HepG2 (cell line): ENCODE results near the gene PSMG3. TPM values are rescaled to one million over a fixed set of nuclear protein-coding genes. Genes with fewer than 3 reads are reported as not detected.
A peak's percentile ranks its signal among the peaks of the same experiment; 100 is the strongest.

Experiments used
- DNMT3B ChIP-seq: conservative IDR thresholded peaks from 2 replicates; pipeline ENCODE4 v1.6.1; 2016; ENCODE audit warnings: missing biosample characterization, control low read depth
- DPF2 ChIP-seq: sonication (generic); formaldehyde crosslinking; IDR thresholded peaks from 2 replicates; pipeline ENCODE4 v1.4.0; 2020; ENCODE audit warnings: mild to moderate bottlenecking, low read depth, missing genetic modification reagents, borderline replicate concordance
- ELF3 ChIP-seq: IDR thresholded peaks from 2 replicates; pipeline ENCODE4 v1.6.1; 2016; ENCODE audit warnings: missing genetic modification reagents, missing compliant biosample characterization
- GLI4 ChIP-seq: sonication (generic); formaldehyde crosslinking; IDR thresholded peaks from 2 replicates; pipeline ENCODE4 v1.5.1; 2020; ENCODE audit warnings: missing genetic modification reagents, mild to moderate bottlenecking, moderate library complexity, borderline replicate concordance
- HNF4A ChIP-seq: sonication (generic); formaldehyde crosslinking; IDR thresholded peaks from 2 replicates; pipeline ENCODE4 v1.4.0; 2020; ENCODE audit warnings: missing genetic modification reagents
- NR2F2 ChIP-seq: IDR thresholded peaks from 2 replicates; pipeline ENCODE4 v1.6.1; 2012; ENCODE audit warnings: low read depth, inconsistent platforms, borderline replicate concordance
- PHF8 ChIP-seq: sonication (generic); formaldehyde crosslinking; IDR thresholded peaks from 2 replicates; pipeline ENCODE4 v1.5.0; 2020; ENCODE audit warnings: missing genetic modification reagents
- POLR2AphosphoS5 ChIP-seq: IDR thresholded peaks from 2 replicates; pipeline ENCODE4 v1.6.1; 2012; ENCODE audit warnings: low read depth, low read length
- SALL2 ChIP-seq: sonication (generic); formaldehyde crosslinking; IDR thresholded peaks from 2 replicates; pipeline ENCODE4 v1.8.1; 2023; ENCODE audit warnings: mild to moderate bottlenecking, missing genetic modification reagents, inconsistent platforms
- TP53 ChIP-seq: sonication (generic); formaldehyde crosslinking; conservative IDR thresholded peaks from 2 replicates; pipeline ENCODE4 v1.4.0; 2020; ENCODE audit warnings: missing genetic modification reagents
- ZNF136 ChIP-seq: sonication (generic); formaldehyde crosslinking; IDR thresholded peaks from 2 replicates; pipeline ENCODE4 v1.8.1; 2022; ENCODE audit warnings: low read depth, mild to moderate bottlenecking, moderate library complexity, missing genetic modification reagents
- ZNF44 ChIP-seq: sonication (generic); formaldehyde crosslinking; IDR thresholded peaks from 2 replicates; pipeline ENCODE4 v1.5.1; 2020; ENCODE audit warnings: mild to moderate bottlenecking, missing genetic modification reagents
- ZNF543 ChIP-seq: sonication (generic); formaldehyde crosslinking; IDR thresholded peaks from 2 replicates; pipeline ENCODE4 v1.4.0; 2020; ENCODE audit warnings: mild to moderate bottlenecking, missing genetic modification reagents
- ZNF703 ChIP-seq: sonication (generic); formaldehyde crosslinking; IDR thresholded peaks from 2 replicates; pipeline ENCODE4 v1.5.1; 2020; ENCODE audit warnings: missing genetic modification reagents, mild to moderate bottlenecking, moderate library complexity, borderline replicate concordance
- ZNF749 ChIP-seq: sonication (generic); formaldehyde crosslinking; IDR thresholded peaks from 2 replicates; pipeline ENCODE4 v1.8.0; 2022; ENCODE audit warnings: mild to moderate bottlenecking, missing genetic modification reagents, moderate library complexity, borderline replicate concordance
- ZNF775 ChIP-seq: sonication (generic); formaldehyde crosslinking; IDR thresholded peaks from 2 replicates; pipeline ENCODE4 v1.4.0; 2020; ENCODE audit warnings: missing genetic modification reagents, mild to moderate bottlenecking, moderate library complexity, borderline replicate concordance
- ZNF780A ChIP-seq: sonication (generic); formaldehyde crosslinking; IDR thresholded peaks from 2 replicates; pipeline ENCODE4 v1.8.0; 2022; ENCODE audit warnings: mild to moderate bottlenecking, missing genetic modification reagents, moderate library complexity
- polyA plus RNA-seq, 8 experiments: library from polyadenylated mRNA; depleted of rRNA in 3 of 8; stranded (reverse) in 7 of 8; unstranded in 1 of 8; fragments of >200 nt; fragmentation: Illumina TruSeq in 4 of 8; extraction: Trizol in 4 of 8; gene quantifications; 2 replicates each; pipeline versions ENCODE4 v1.2.1 to v1.2.3, GENCODE V29; 2011 to 2016; ENCODE audit warnings: low read depth in 4 of 8, missing spikeins in 1 of 8, mixed read lengths in 1 of 8; ENCODE audit not compliant: insufficient read depth in 1 of 8
- total RNA-seq, 5 experiments: library from RNA; depleted of rRNA; stranded (reverse); fragments of >200 nt; fragmentation: Illumina TruSeq; extraction: Trizol; gene quantifications; 2 replicates each; pipeline ENCODE4 v1.2.3, GENCODE V29; 2016; ENCODE audit warnings: low read depth in 1 of 5
- TF ChIP-seq, protein P1 (sequence below): IDR thresholded peaks from 2 replicates; pipeline ENCODE4 v1.6.1; 2012; ENCODE audit warnings: low read depth, low read length, improper control_type of control experiment
- TF ChIP-seq, protein P2 (sequence below): sonication (generic); formaldehyde crosslinking; IDR thresholded peaks from 2 replicates; pipeline ENCODE4 v1.9.0; 2021; ENCODE audit warnings: mild to moderate bottlenecking, missing genetic modification reagents
- TF ChIP-seq, protein P3 (sequence below): sonication (generic); formaldehyde crosslinking; IDR thresholded peaks from 2 replicates; pipeline ENCODE4 v1.5.0; 2020; ENCODE audit warnings: mild to moderate bottlenecking, missing genetic modification reagents, moderate library complexity

The PSMG3 gene
- total and polyA plus RNA-seq, 2 of the 13 experiments (the other 11 are each of a cell fraction or from before 2014, with no cell fraction given) = 29.6 to 48.4 TPM

DNA sequence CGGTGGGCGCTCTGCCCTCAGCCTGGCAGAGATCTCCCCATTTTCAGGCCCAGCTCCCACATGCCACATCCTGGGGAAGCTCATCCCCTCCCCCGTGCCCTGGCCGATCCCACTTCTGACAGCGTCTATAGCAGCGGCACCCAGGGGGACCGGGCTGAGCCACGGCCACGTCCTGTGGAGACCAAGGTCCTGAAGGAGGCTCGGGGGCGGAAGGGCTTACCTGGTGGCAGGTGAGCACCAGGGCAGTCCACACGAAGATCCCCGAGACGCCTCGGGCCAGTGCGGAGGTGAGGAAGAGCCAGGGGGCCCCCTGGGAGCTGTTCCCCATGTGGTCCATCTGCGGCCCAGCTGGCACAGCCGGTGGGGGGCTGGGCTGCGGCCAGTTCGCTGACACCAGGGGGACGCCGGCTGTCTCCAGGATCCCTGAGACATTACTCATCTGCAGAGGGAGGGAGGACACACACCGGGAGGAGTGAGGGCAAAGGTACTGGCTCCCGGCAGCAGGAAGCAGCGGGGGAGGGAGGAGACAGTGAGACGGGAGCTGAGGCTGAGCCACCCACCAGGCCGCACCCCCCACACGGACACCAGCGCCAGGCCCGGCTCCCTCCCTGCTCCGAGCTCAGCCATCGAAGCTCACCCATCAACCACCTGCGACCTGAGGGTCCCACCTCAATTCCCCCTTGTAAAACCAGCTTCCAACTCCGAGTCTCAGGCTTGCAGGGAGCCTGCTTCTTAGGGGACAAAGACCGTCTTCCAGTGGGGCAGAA, 14.6 kb downstream of the PSMG3 start (continued):
- TF ChIP-seq ZNF749 (no peak), ZNF703 (CRISPR knock-in tag) (no peak), ELF3 (peak; percentile 76; the same call in 1 of the 2 replicates), ZNF543 (no peak), ZNF780A (CRISPR knock-in tag) (0 out of 2 replicates have a peak, but pooled peaks have one; percentile 20), DNMT3B (no peak; the same call in 1 of the 2 replicates), PHF8 (CRISPR knock-in tag) (no peak), TP53 (CRISPR knock-in tag) (no peak), NR2F2 (no peak), ZNF44 (CRISPR knock-in tag) (no peak), HNF4A (no peak), GLI4 (no peak), POLR2AphosphoS5 (no peak; the same call in 1 of the 2 replicates), SALL2 (no peak), ZNF775 (no peak), ZNF136 (CRISPR knock-in tag) (no peak), DPF2 (CRISPR knock-in tag) (no peak)
- TF ChIP-seq, protein P1, sequence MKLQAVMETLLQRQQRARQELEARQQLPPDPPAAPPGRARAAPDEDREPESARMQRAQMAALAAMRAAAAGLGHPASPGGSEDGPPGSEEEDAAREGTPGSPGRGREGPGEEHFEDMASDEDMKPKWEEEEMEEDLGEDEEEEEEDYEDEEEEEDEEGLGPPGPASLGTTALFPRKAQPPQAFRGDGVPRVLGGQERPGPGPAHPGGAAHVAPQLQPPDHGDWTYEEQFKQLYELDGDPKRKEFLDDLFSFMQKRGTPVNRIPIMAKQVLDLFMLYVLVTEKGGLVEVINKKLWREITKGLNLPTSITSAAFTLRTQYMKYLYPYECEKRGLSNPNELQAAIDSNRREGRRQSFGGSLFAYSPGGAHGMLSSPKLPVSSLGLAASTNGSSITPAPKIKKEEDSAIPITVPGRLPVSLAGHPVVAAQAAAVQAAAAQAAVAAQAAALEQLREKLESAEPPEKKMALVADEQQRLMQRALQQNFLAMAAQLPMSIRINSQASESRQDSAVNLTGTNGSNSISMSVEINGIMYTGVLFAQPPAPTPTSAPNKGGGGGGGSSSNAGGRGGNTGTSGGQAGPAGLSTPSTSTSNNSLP = no peak
- TF ChIP-seq, protein P2, sequence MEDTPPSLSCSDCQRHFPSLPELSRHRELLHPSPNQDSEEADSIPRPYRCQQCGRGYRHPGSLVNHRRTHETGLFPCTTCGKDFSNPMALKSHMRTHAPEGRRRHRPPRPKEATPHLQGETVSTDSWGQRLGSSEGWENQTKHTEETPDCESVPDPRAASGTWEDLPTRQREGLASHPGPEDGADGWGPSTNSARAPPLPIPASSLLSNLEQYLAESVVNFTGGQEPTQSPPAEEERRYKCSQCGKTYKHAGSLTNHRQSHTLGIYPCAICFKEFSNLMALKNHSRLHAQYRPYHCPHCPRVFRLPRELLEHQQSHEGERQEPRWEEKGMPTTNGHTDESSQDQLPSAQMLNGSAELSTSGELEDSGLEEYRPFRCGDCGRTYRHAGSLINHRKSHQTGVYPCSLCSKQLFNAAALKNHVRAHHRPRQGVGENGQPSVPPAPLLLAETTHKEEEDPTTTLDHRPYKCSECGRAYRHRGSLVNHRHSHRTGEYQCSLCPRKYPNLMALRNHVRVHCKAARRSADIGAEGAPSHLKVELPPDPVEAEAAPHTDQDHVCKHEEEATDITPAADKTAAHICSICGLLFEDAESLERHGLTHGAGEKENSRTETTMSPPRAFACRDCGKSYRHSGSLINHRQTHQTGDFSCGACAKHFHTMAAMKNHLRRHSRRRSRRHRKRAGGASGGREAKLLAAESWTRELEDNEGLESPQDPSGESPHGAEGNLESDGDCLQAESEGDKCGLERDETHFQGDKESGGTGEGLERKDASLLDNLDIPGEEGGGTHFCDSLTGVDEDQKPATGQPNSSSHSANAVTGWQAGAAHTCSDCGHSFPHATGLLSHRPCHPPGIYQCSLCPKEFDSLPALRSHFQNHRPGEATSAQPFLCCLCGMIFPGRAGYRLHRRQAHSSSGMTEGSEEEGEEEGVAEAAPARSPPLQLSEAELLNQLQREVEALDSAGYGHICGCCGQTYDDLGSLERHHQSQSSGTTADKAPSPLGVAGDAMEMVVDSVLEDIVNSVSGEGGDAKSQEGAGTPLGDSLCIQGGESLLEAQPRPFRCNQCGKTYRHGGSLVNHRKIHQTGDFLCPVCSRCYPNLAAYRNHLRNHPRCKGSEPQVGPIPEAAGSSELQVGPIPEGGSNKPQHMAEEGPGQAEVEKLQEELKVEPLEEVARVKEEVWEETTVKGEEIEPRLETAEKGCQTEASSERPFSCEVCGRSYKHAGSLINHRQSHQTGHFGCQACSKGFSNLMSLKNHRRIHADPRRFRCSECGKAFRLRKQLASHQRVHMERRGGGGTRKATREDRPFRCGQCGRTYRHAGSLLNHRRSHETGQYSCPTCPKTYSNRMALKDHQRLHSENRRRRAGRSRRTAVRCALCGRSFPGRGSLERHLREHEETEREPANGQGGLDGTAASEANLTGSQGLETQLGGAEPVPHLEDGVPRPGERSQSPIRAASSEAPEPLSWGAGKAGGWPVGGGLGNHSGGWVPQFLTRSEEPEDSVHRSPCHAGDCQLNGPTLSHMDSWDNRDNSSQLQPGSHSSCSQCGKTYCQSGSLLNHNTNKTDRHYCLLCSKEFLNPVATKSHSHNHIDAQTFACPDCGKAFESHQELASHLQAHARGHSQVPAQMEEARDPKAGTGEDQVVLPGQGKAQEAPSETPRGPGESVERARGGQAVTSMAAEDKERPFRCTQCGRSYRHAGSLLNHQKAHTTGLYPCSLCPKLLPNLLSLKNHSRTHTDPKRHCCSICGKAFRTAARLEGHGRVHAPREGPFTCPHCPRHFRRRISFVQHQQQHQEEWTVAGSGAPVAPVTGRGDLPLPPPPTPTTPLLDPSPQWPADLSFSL (CRISPR knock-in tag) = no peak
- TF ChIP-seq, protein P3, sequence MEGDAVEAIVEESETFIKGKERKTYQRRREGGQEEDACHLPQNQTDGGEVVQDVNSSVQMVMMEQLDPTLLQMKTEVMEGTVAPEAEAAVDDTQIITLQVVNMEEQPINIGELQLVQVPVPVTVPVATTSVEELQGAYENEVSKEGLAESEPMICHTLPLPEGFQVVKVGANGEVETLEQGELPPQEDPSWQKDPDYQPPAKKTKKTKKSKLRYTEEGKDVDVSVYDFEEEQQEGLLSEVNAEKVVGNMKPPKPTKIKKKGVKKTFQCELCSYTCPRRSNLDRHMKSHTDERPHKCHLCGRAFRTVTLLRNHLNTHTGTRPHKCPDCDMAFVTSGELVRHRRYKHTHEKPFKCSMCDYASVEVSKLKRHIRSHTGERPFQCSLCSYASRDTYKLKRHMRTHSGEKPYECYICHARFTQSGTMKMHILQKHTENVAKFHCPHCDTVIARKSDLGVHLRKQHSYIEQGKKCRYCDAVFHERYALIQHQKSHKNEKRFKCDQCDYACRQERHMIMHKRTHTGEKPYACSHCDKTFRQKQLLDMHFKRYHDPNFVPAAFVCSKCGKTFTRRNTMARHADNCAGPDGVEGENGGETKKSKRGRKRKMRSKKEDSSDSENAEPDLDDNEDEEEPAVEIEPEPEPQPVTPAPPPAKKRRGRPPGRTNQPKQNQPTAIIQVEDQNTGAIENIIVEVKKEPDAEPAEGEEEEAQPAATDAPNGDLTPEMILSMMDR = peak; percentile 20; the same call in 1 of the 2 replicates
